SKM-1 (cell line): Measurements from ENCODE around the gene ZNF880.
"Not testable (repeated sequence)": the region's sequence is repeated elsewhere in the genome, so short reads cannot be mapped to it uniquely, and the experiment has no call there.

Experiments
- DNase-seq: peaks from one replicate; lab custom pipeline; 2025; ENCODE audit not compliant: unreplicated experiment; lab: John Stamatoyannopoulos, UW

ZNF880 gene

GRCh38 chr19:52369559-52370340, at the start of gene ZNF880:
ZNF880 (plus strand) TSS chr19:52369923; CDS start chr19:52369966, 43 bp downstream.
- DNase-seq: peak; percentile 52

DNA sequence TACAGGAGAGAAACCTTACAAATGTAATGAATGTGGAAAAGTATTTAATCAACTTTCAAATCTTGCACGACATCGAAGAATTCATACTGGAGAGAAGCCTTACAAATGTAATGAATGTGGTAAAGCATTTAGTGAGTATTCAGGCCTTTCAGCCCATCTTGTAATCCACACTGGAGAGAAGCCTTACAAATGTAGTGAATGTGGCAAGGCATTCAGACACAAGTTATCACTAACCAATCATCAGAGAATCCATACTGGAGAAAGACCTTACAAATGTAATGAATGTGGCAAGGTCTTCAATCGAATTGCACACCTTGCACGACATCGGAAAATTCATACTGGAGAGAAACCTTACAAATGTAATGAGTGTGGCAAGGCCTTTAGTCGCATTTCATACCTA, 47.3 kb upstream of the ZNF880 start:
- DNase-seq: no peak

- DNase-seq: no peak
Measured at GRCh38 chr19:52331757-52332156, 38.0 kb upstream of the ZNF880 start.

GRCh38 chr19:52335768-52336116, 34.0 kb upstream of the ZNF880 start:
- no peak for DNase-seq

DNA sequence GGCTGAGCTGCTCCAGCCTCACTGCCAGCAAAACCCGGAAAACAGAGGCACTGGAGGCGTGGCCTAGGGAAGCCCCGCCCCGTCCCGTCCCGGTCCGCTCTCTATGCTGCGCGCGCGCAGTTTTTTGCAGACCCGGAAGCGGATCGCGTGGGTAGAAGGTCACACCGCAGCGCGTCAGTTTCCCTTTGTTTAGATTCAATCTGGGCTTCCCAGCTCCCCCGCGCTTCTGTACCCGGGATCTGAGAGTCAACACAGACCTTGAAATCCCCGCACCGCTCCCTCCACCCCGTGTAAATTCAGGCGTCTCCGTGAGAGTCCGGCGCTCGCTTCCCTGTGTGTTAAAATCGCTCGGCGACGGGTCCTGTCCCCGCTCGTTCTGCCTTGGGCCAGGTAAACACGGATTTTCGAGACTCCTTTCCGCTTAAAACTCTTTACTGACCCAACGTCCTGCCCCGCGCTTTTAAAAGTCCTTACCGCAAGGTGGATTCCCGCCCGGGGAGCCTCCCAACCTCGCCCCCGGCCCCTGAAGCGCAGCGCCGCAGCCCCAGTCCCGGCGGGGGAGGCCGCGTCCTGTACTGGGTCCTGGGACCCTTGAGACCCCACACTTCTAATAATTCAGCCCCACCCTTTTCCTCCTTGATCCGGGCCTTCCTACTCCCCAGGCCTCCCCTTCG, 33.5 kb upstream of the ZNF880 start, which contains the start of gene ZNF610:
Gene ZNF610 (plus strand): TSS at position 127 of the 674 bp plus-strand sequence. CDS start 12,930 bp downstream, outside the sequence.
- DNase-seq: peak; percentile 42

GRCh38 chr19:52336791-52337381, 32.8 kb upstream of the ZNF880 start:
- no peak for DNase-seq

- not testable (repeated sequence) for DNase-seq
Measured at GRCh38 chr19:52339022-52339421, 30.7 kb upstream of the ZNF880 start.

DNA sequence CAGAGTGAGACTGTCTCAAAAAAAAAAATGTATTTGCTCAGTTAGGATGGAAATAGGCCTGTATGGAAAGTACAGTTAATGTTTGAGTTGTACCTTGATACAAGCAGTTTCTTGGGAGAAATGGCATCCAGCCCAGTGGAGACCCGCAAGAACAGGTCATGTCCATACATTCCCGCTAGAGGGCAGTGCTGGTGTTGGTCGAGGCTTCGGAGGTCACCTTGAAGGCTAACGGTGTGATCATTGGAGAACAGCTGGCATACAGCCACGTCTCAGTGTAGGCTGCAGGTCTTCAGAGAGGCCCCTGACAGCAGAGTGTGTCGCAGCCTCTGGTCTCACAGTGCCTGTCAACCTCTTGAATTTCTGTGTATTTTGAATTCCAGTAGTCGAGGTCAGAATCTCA, 26.2 kb upstream of the ZNF880 start:
- no peak for DNase-seq

- DNase-seq: no peak
Measured at GRCh38 chr19:52345162-52345561, 24.6 kb upstream of the ZNF880 start.

GRCh38 chr19:52351512-52351911, 18.2 kb upstream of the ZNF880 start:
- DNase-seq: no peak

GRCh38 chr19:52366414-52366824, 3.3 kb upstream of the ZNF880 start:
- no peak for DNase-seq

- DNase-seq: no peak
Measured at GRCh38 chr19:52370341-52370710, 603 bp downstream of the ZNF880 start.

- DNase-seq: no peak
Measured at GRCh38 chr19:52391135-52391534, 21.4 kb downstream of the ZNF880 start.

GRCh38 chr19:52397310-52398080, 27.8 kb downstream of the ZNF880 start, which contains the start of gene ZNF528:
ZNF528 (plus strand) TSS chr19:52397849; CDS start chr19:52402014, 4,165 bp downstream.
- no peak for DNase-seq

DNA sequence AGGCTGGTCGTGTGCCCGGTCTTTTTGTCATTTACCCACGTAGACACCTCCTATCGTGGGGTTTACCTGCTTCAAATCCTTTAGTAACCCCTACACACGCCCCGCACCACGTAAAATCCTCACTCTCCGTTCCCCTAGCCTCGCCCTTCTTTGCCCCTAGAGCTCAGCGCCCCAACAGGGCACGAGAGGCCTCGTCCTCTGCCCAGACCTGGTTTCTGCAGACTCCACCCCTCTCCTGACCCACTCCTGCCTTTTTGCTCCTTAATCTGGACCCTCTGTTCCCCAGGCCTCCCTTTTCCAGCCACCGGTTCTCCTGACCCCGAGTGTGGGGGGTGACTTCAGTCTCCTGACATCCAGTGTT, 28.3 kb downstream of the ZNF880 start:
- DNase-seq: no peak

DNA sequence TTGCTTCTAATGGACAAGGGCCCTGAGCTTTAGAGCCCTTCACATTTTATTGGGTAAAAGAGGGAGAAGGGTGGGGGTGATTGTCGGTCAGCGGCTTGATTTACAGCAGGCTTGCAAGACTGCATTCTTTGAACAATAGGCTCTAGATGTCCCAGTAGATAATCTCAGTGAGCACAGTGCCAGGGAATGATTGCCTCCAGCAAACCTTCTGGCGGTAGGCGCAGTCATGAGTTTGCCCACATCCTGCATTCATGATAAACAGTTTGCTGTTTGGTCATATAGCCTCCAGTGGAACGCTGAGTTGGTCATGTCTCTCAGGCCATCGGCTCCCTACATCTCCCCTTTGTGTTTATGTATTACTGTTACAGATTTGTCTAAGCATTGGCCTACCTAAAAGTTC, 40.6 kb downstream of the ZNF880 start:
- DNase-seq: no peak

DNA sequence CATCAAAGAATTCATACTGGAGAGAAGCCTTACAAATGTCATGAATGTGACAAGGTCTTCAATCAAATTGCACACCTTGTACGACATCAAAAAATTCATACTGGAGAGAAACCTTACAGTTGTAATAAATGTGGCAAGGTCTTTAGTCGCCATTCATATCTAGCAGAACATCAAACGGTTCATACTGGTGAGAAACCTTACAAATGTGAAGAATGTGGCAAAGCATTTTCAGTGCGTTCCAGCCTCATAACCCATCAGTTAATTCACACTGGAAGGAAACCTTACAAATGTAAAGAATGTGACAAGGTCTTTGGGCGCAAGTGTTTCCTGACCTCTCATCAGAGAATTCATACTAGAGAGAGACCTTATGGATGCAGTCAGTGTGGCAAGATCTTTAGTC, 46.0 kb downstream of the ZNF880 start:
- no peak for DNase-seq

- no peak for DNase-seq
Measured at GRCh38 chr19:52428937-52429336, 59.2 kb downstream of the ZNF880 start, which contains the start of gene ZNF534. ZNF534 (plus strand) TSS chr19:52429148; CDS start chr19:52431475, 2,327 bp downstream.
